IMR-90 (cell line): ENCODE results near the gene ITM2C. TPM values are rescaled to one million over a fixed set of nuclear protein-coding genes. Genes with fewer than 3 reads are reported as not detected.
A peak's percentile ranks its signal among the peaks of the same experiment; 100 is the strongest.

Experiments used
- ATAC-seq: fragments of 200-7000 bp; cut with Tn5 transposase; 2 replicates; pipeline ENCODE4 v1.9.1; 2020; ENCODE audit warnings: low read depth, mild to moderate bottlenecking, moderate library complexity
- BruUV-seq: library from RNA; stranded (reverse); fragments of 400-500 nt; replicated peaks from 2 replicates; lab custom pipeline; 2021; lab: Mats Ljungman, UMichigan
- CTCF ChIA-PET: fragments of 300-600 bp; formaldehyde crosslinking; extraction: SDS; loops from one replicate; lab custom pipeline; 2021; ENCODE audit warnings: antibody characterized with exemption; lab: Yijun Ruan, JAX
- POLR2A ChIA-PET: fragments of 300-600 bp; sonication (Branson Sonifier 250); formaldehyde crosslinking; loops from one replicate; lab custom pipeline; 2022; ENCODE audit warnings: antibody characterized with exemption; ENCODE audit not compliant: unreplicated experiment; lab: Charles Lee
- DNase-seq: peaks from one replicate; pipeline ENCODE4 v3.0.0; 2013
- H2AFZ ChIP-seq: replicated peaks from 2 replicates; pipeline ENCODE3; 2013; ENCODE audit warnings: low read length, mild to moderate bottlenecking; ENCODE audit not compliant: poor library complexity
- H2AK5ac ChIP-seq: 2 replicates; pipeline ENCODE4 v1.6.1; 2013; ENCODE audit warnings: low read depth, low read length, inconsistent platforms
- H2AK9ac ChIP-seq: replicated peaks from 2 replicates; pipeline ENCODE3; 2013; ENCODE audit warnings: mild to moderate bottlenecking, low read depth, low read length, moderate library complexity; ENCODE audit not compliant: poor library complexity
- H2BK120ac ChIP-seq: 2 replicates; pipeline ENCODE4 v1.6.1; 2013; ENCODE audit warnings: low read depth, low read length, inconsistent platforms
- H2BK15ac ChIP-seq: 3 replicates; pipeline ENCODE4 v1.6.1; 2013; ENCODE audit warnings: low read depth, low read length, inconsistent platforms
- H2BK20ac ChIP-seq: 2 replicates; pipeline ENCODE4 v1.6.1; 2013; ENCODE audit warnings: low read depth, mild to moderate bottlenecking, inconsistent platforms, low read length, moderate library complexity
- H2BK5ac ChIP-seq: 2 replicates; pipeline ENCODE4 v1.6.1; 2013; ENCODE audit warnings: mild to moderate bottlenecking, low read depth, low read length, inconsistent platforms; ENCODE audit not compliant: poor library complexity, severe bottlenecking
- H3K14ac ChIP-seq: replicated peaks from 2 replicates; pipeline ENCODE4 v1.6.1; 2013; ENCODE audit warnings: low read depth, low read length, inconsistent platforms
- H3K18ac ChIP-seq: 2 replicates; pipeline ENCODE4 v1.6.1; 2013; ENCODE audit warnings: low read depth, low read length, control low read depth
- H3K23ac ChIP-seq: 2 replicates; pipeline ENCODE4 v1.6.1; 2013; ENCODE audit warnings: low read depth, low read length, inconsistent platforms
- H3K27ac ChIP-seq: 2 replicates; pipeline ENCODE4 v1.5.1; 2013; ENCODE audit warnings: mild to moderate bottlenecking, control low read depth, low read length; ENCODE audit not compliant: insufficient read depth
- H3K27me3 ChIP-seq: 2 replicates; pipeline ENCODE4 v1.6.1; 2013; ENCODE audit warnings: low read length; ENCODE audit not compliant: control insufficient read depth, insufficient read depth
- H3K36me3 ChIP-seq: 2 replicates; pipeline ENCODE4 v1.6.1; 2013; ENCODE audit warnings: low read length, mixed read lengths; ENCODE audit not compliant: control insufficient read depth, insufficient read depth
- H3K4ac ChIP-seq: 2 replicates; pipeline ENCODE4 v1.6.1; 2013; ENCODE audit warnings: low read depth, low read length, inconsistent platforms
- H3K4me1 ChIP-seq: 2 replicates; pipeline ENCODE4 v1.6.1; 2013; ENCODE audit warnings: low read length, mixed read lengths; ENCODE audit not compliant: control insufficient read depth, insufficient read depth
- H3K4me2 ChIP-seq: 2 replicates; pipeline ENCODE4 v1.6.1; 2013; ENCODE audit warnings: low read depth, mild to moderate bottlenecking, control low read depth, low read length, moderate library complexity
- H3K4me3 ChIP-seq: 2 replicates; pipeline ENCODE4 v1.5.1; 2013; ENCODE audit warnings: low read depth, mild to moderate bottlenecking, control low read depth, low read length, moderate library complexity; ENCODE audit not compliant: insufficient read depth
- H3K56ac ChIP-seq: 2 replicates; pipeline ENCODE4 v1.6.1; 2013; ENCODE audit warnings: low read length, inconsistent platforms; ENCODE audit not compliant: insufficient read depth; ENCODE audit errors: extremely low read depth
- H3K79me1 ChIP-seq, 2 experiments: 2 replicates each; pipeline ENCODE4 v1.6.1; 2013; ENCODE audit warnings: low read length in 2 of 2, inconsistent platforms in 1 of 2, low read depth in 1 of 2
- H3K9ac ChIP-seq: 2 replicates; pipeline ENCODE4 v1.6.1; 2013; ENCODE audit warnings: low read depth, low read length, control low read depth
- H3K9me1 ChIP-seq: 2 replicates; pipeline ENCODE4 v1.6.1; 2013; ENCODE audit warnings: low read length, inconsistent platforms; ENCODE audit not compliant: insufficient read depth
- H3K9me3 ChIP-seq: 2 replicates; pipeline ENCODE4 v1.6.1; 2013; ENCODE audit warnings: low read length; ENCODE audit not compliant: control insufficient read depth, insufficient read depth
- H4K20me1 ChIP-seq: 2 replicates; pipeline ENCODE4 v1.6.1; 2013; ENCODE audit warnings: low read length, inconsistent platforms; ENCODE audit not compliant: insufficient read depth
- H4K5ac ChIP-seq: 2 replicates; pipeline ENCODE4 v1.6.1; 2013; ENCODE audit warnings: mild to moderate bottlenecking, low read depth, low read length, control low read depth
- H4K8ac ChIP-seq, 2 experiments: 2 replicates each; pipeline ENCODE4 v1.6.1; 2013; ENCODE audit warnings: low read depth in 2 of 2, low read length in 2 of 2, control low read depth in 1 of 2, inconsistent platforms in 1 of 2
- H4K91ac ChIP-seq: 2 replicates; pipeline ENCODE4 v1.6.1; 2013; ENCODE audit warnings: low read depth, low read length, inconsistent platforms; ENCODE audit not compliant: insufficient read depth
- BHLHE40 ChIP-seq: fragments of 150-350 bp; IDR thresholded peaks from 2 replicates; pipeline ENCODE4 v1.6.1; 2016; ENCODE audit warnings: mild to moderate bottlenecking, low read depth, low read length
- CEBPB ChIP-seq: IDR thresholded peaks from 2 replicates; pipeline ENCODE4 v1.6.1; 2012; ENCODE audit warnings: low read depth, low read length, improper control_type of control experiment
- CHD1 ChIP-seq: IDR thresholded peaks from 2 replicates; pipeline ENCODE4 v1.6.1; 2012; ENCODE audit warnings: low read depth, low read length, improper control_type of control experiment
- ELK1 ChIP-seq: fragments of 150-350 bp; IDR thresholded peaks from 2 replicates; pipeline ENCODE4 v1.6.1; 2016; ENCODE audit warnings: low read depth, mild to moderate bottlenecking, low read length, moderate library complexity, borderline replicate concordance
- FOS ChIP-seq: fragments of 150-350 bp; IDR thresholded peaks from 2 replicates; pipeline ENCODE4 v1.6.1; 2016; ENCODE audit warnings: low read depth, low read length
- MAFK ChIP-seq: IDR thresholded peaks from 2 replicates; pipeline ENCODE4 v1.6.1; 2012; ENCODE audit warnings: low read depth, low read length, improper control_type of control experiment
- MXI1 ChIP-seq: IDR thresholded peaks from 2 replicates; pipeline ENCODE4 v1.6.1; 2012; ENCODE audit warnings: low read depth, mild to moderate bottlenecking, low read length, moderate library complexity, borderline replicate concordance
- NFE2L2 ChIP-seq: fragments of 150-350 bp; IDR thresholded peaks from 2 replicates; pipeline ENCODE4 v1.6.1; 2016; ENCODE audit warnings: low read depth, mild to moderate bottlenecking, low read length
- POLR2A ChIP-seq: IDR thresholded peaks from 2 replicates; pipeline ENCODE4 v1.6.1; 2012; ENCODE audit warnings: mild to moderate bottlenecking, low read depth, low read length
- RAD21 ChIP-seq: IDR thresholded peaks from 2 replicates; pipeline ENCODE4 v1.6.1; 2012; ENCODE audit warnings: low read length, improper control_type of control experiment
- RCOR1 ChIP-seq: IDR thresholded peaks from 2 replicates; pipeline ENCODE4 v1.6.1; 2012; ENCODE audit warnings: mild to moderate bottlenecking, low read length, improper control_type of control experiment; ENCODE audit not compliant: insufficient replicate concordance
- RFX5 ChIP-seq: IDR thresholded peaks from 2 replicates; pipeline ENCODE4 v1.8.0; 2012; ENCODE audit warnings: low read depth, mild to moderate bottlenecking, low read length, moderate library complexity
- SMC3 ChIP-seq: fragments of 150-350 bp; IDR thresholded peaks from 2 replicates; pipeline ENCODE4 v1.6.1; 2016; ENCODE audit warnings: low read depth, mild to moderate bottlenecking, antibody characterized with exemption, low read length, moderate library complexity
- USF2 ChIP-seq: fragments of 150-350 bp; IDR thresholded peaks from 2 replicates; pipeline ENCODE4 v1.6.1; 2017; ENCODE audit warnings: mild to moderate bottlenecking, antibody characterized with exemption, low read length, low read depth
- WGBS, 2 experiments: methylation state at CpG; one replicate each; pipeline versions ENCODE4 v1.1.5 to v1.1.7; 2013; ENCODE audit warnings: missing lambda C conversion rate in 2 of 2; ENCODE audit not compliant: insufficient read length in 1 of 2; ENCODE audit errors: extremely low coverage in 2 of 2; 5-methylcytosine and 5-hydroxymethylcytosine counted together
- dilution Hi-C: fragments of 300-500 bp; cut with HindIII; formaldehyde crosslinking; loops from one replicate; pipeline ENCODE4 v1.14.3; 2018; ENCODE audit warnings: low sequenced_read_pairs; ENCODE audit not compliant: unreplicated experiment
- in situ Hi-C: fragments of 300-500 bp; cut with MboI; formaldehyde crosslinking; loops from 3 replicates; pipeline ENCODE4 v1.14.3; 2019; ENCODE audit warnings: low sequenced_read_pairs, inconsistent platforms, mixed read lengths
- intact Hi-C: fragments of 100-400 bp; cut with micrococcal nuclease; formaldehyde crosslinking; loops from 2 replicates; pipeline ENCODE4 v1.10.0; 2022
- polyA plus RNA-seq, 3 experiments: library from polyadenylated mRNA; depleted of rRNA; stranded (reverse); fragments of >200 nt; gene quantifications; 2 replicates each; pipeline ENCODE4 v1.2.3, GENCODE V29; 2012; ENCODE audit warnings: low replicate concordance in 1 of 3
- total RNA-seq: library from RNA; depleted of rRNA; stranded (reverse); fragments of >200 nt; gene quantifications from 2 replicates; pipeline ENCODE4 v1.2.3, GENCODE V29; 2012

Gene ITM2C
- total and polyA plus RNA-seq, 2 of the 4 experiments (the other 2 are of a cell fraction): 46.8 to 274 TPM

GRCh38 chr2:230905448-230906421 lies 41.0 kb downstream of the ITM2C start:
- WGBS, 2 experiments: 45% methylated on average over 6 of the region's 18 CpGs; no CpG with 5 or more reads in 1 of the 2 experiments
- peaks cover 14% of the 10 kb centered on the region for H3K9me1 ChIP-seq
- ATAC-seq (no peak), DNase-seq (peak; percentile 44)
- H3K18ac ChIP-seq: no peak overlapping the region
- H3K4me3 ChIP-seq: no peak overlapping the region
- peak overlapping the region; percentile 16 for H2AFZ ChIP-seq
- intact Hi-C loops (loop anchor here (10.0 kb wide), 1 partner anchor 549 kb away; no protein-coding TSS in a partner anchor), in situ Hi-C loops (no loop called here), dilution Hi-C loops (no loop called here)
- no peak overlapping the region for H3K23ac ChIP-seq
- ChIA-PET POLR2A (no interaction called here), CTCF (no interaction called here)
- no peak overlapping the region for H4K91ac ChIP-seq
- no peak overlapping the region for H2BK20ac ChIP-seq
- H3K36me3 ChIP-seq: no peaks in the 10 kb centered on the region
- H4K8ac ChIP-seq: no peak overlapping the region
- no peak overlapping the region for H2AK9ac ChIP-seq
- H2BK120ac ChIP-seq: no peak overlapping the region
- no TSS peak for BruUV-seq
- H3K14ac ChIP-seq: no peak overlapping the region
- H4K5ac ChIP-seq: no peak overlapping the region
- no peak overlapping the region for H2BK5ac ChIP-seq
- TF ChIP-seq POLR2A: no peak
- TF ChIP-seq SMC3: no peak
- TF ChIP-seq RAD21: no peak
- TF ChIP-seq BHLHE40: peak; percentile 96
- no peak for TF ChIP-seq RFX5
- TF ChIP-seq MAFK: no peak
- TF ChIP-seq NFE2L2: no peak
- no peak for TF ChIP-seq RCOR1
- TF ChIP-seq MXI1: no peak
- no peak for TF ChIP-seq FOS
- peak; percentile 56 for TF ChIP-seq USF2
- TF ChIP-seq CHD1: no peak
- TF ChIP-seq CEBPB: no peak
- no peak for TF ChIP-seq ELK1
- peaks cover 4% of the 10 kb centered on the region; the same call in 1 of the 2 replicates for H3K27me3 ChIP-seq
- no peak overlapping the region for H3K9ac ChIP-seq
- no peak overlapping the region for H2AK5ac ChIP-seq
- no peak overlapping the region for H3K4ac ChIP-seq
- H3K4me1 ChIP-seq: peaks cover 6% of the 10 kb centered on the region
- no peaks in the 10 kb centered on the region for H4K20me1 ChIP-seq
- H3K9me3 ChIP-seq: no peaks in the 10 kb centered on the region
- H3K56ac ChIP-seq: no peak overlapping the region
- H2BK15ac ChIP-seq: no peak overlapping the region
- H3K27ac ChIP-seq: no peak overlapping the region
- H3K79me1 ChIP-seq: no peaks in the 10 kb centered on the region
- no peak overlapping the region for H3K4me2 ChIP-seq
